H1 (cell line): Measurements from ENCODE around the gene ADH1B. TPM values are rescaled to one million over a fixed set of nuclear protein-coding genes. Genes with fewer than 3 reads are reported as not detected.

Experiments used
- BACH1 ChIP-seq: IDR thresholded peaks from 2 replicates; pipeline ENCODE4 v1.6.1; 2012; ENCODE audit warnings: low read length, improper control_type of control experiment
- CEBPB ChIP-seq: IDR thresholded peaks from 2 replicates; pipeline ENCODE4 v1.6.1; 2012; ENCODE audit warnings: low read depth, low read length
- SIRT6 ChIP-seq: IDR thresholded peaks from one replicate; pipeline ENCODE4 v1.7.1; 2012; ENCODE audit warnings: low read length, inconsistent platforms
- polyA plus RNA-seq, 7 experiments: library from polyadenylated mRNA; depleted of rRNA in 3 of 7; stranded (reverse) in 5 of 7; unstranded in 2 of 7; fragments of >200 nt in 5 of 7; fragments of 200-250 nt in 2 of 7; gene quantifications; 1 replicate in 5 of 7; 2 replicates in 1 of 7; 4 replicates in 1 of 7; pipeline versions ENCODE4 v1.2.1 to v1.2.3, GENCODE V29; 2011 to 2013; ENCODE audit warnings: missing spikeins in 2 of 7, mixed read lengths in 2 of 7
- total RNA-seq: library from RNA; stranded (reverse); fragmentation: NEBNext Ultra II Directional; extraction: Animal tissue kit (Norgen Biotek cat#: 25700); gene quantifications from 2 replicates; pipeline ENCODE4 v1.2.1, GENCODE V29; 2021
- TF ChIP-seq, protein P1 (sequence below): IDR thresholded peaks from 2 replicates; pipeline ENCODE4 v1.6.1; 2012; ENCODE audit warnings: low read length, inconsistent platforms

Gene ADH1B
- total and polyA plus RNA-seq, 2 of the 8 experiments (the other 6 are each of a cell fraction or from before 2014, with no cell fraction given), result not detected

DNA sequence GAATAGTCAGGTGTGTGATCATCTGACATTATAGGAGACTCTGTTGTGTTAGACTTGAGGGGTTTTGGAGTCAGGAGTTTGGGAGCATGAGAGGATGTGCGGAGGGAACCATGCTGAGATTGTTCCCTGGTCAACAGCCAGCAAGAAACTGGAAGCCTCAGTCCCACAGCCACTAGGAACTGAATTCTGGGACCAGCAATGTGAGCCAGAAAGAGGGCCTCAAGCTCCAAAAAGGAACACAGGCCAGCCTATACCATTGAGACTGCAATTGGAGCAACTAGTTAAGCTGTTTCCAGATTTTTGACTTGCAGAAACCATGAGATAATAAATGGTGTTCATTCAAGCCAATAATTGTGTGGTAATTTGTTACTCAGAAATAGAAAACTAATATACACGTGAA, 8.7 kb upstream of the ADH1B start (continued):
- TF ChIP-seq BACH1 (no peak), CEBPB (no peak), SIRT6 (no peak)
- TF ChIP-seq, protein P1, sequence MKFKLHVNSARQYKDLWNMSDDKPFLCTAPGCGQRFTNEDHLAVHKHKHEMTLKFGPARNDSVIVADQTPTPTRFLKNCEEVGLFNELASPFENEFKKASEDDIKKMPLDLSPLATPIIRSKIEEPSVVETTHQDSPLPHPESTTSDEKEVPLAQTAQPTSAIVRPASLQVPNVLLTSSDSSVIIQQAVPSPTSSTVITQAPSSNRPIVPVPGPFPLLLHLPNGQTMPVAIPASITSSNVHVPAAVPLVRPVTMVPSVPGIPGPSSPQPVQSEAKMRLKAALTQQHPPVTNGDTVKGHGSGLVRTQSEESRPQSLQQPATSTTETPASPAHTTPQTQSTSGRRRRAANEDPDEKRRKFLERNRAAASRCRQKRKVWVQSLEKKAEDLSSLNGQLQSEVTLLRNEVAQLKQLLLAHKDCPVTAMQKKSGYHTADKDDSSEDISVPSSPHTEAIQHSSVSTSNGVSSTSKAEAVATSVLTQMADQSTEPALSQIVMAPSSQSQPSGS, result no peak
- TF ChIP-seq, all 59 proteins: peak for 0
